Nephron progenitor cell (in vitro differentiated cells): ENCODE data around the gene ODAD4.

ENCODE experiments used
- DNase-seq: peaks from one replicate; pipeline ENCODE4 v3.0.0; 2021
- H3K27ac Mint-ChIP-seq: 2 replicates; pipeline ENCODE4 v1.8.0; 2021; ENCODE audit warnings: mild to moderate bottlenecking, moderate library complexity, mixed read lengths
- H3K27me3 Mint-ChIP-seq: 2 replicates; pipeline ENCODE4 v1.8.0; 2021; ENCODE audit warnings: mild to moderate bottlenecking, low read depth, mixed read lengths; ENCODE audit not compliant: poor library complexity
- H3K36me3 Mint-ChIP-seq: 2 replicates; pipeline ENCODE4 v1.8.0; 2021; ENCODE audit warnings: low read depth, mixed read lengths
- H3K4me1 Mint-ChIP-seq: 2 replicates; pipeline ENCODE4 v1.8.0; 2021; ENCODE audit warnings: mixed read lengths
- H3K4me3 Mint-ChIP-seq: 2 replicates; pipeline ENCODE4 v1.8.0; 2021; ENCODE audit warnings: mild to moderate bottlenecking, moderate library complexity, mixed read lengths
- H3K9me3 Mint-ChIP-seq: 2 replicates; pipeline ENCODE4 v1.8.0; 2021; ENCODE audit warnings: mild to moderate bottlenecking, moderate library complexity, mixed read lengths
- CTCF ChIP-seq: fragments of 200-600 bp; sonication (generic); IDR thresholded peaks from 2 replicates; pipeline ENCODE4 v1.5.0; 2021; ENCODE audit warnings: antibody characterized with exemption

Gene ODAD4

GRCh38 chr17:41930009-41930832 is at the start of gene ODAD4:
Gene ODAD4 (plus strand): TSS chr17:41930617. CDS start chr17:41930724, 107 bp downstream.
- Mint-ChIP-seq H3K4me1 (peaks cover 33% of the 10 kb centered on the region), H3K27me3 (peaks cover 4% of the 10 kb centered on the region), H3K9me3 (no peaks in the 10 kb centered on the region), H3K36me3 (peaks cover under 1% of the 10 kb centered on the region), H3K4me3 (peak within 1 kb of the TSS; percentile 94), H3K27ac (peak within 1 kb of the TSS; percentile 99)
- TF ChIP-seq CTCF = no peak
- DNase-seq = peak; percentile 94

- no peak overlapping the region for H3K4me3 Mint-ChIP-seq
- TF ChIP-seq CTCF = no peak
- peaks cover 7% of the 10 kb centered on the region for H3K4me1 Mint-ChIP-seq
- no peaks in the 10 kb centered on the region for H3K27me3 Mint-ChIP-seq
- H3K27ac Mint-ChIP-seq = peak overlapping the region; percentile 40
- DNase-seq = no peak
- H3K9me3 Mint-ChIP-seq = peaks cover 8% of the 10 kb centered on the region
- H3K36me3 Mint-ChIP-seq = peaks cover 72% of the 10 kb centered on the region
These were observed 47.7 kb upstream of the ODAD4 start for GRCh38 chr17:41882756-41883155.

- Mint-ChIP-seq H3K4me3 (no peak overlapping the region), H3K36me3 (peaks cover 66% of the 10 kb centered on the region), H3K27ac (no peak overlapping the region), H3K4me1 (no peaks in the 10 kb centered on the region), H3K9me3 (no peaks in the 10 kb centered on the region), H3K27me3 (no peaks in the 10 kb centered on the region)
- peak; percentile 17 for DNase-seq
- no peak for TF ChIP-seq CTCF
These were observed 44.7 kb upstream of the ODAD4 start for GRCh38 chr17:41885733-41886132.

- TF ChIP-seq CTCF = no peak
- H3K4me1 Mint-ChIP-seq = no peaks in the 10 kb centered on the region
- no peak overlapping the region for H3K4me3 Mint-ChIP-seq
- no peaks in the 10 kb centered on the region for H3K27me3 Mint-ChIP-seq
- H3K27ac Mint-ChIP-seq = peak overlapping the region; percentile 15
- no peak for DNase-seq
- H3K9me3 Mint-ChIP-seq = no peaks in the 10 kb centered on the region
- peaks cover 70% of the 10 kb centered on the region for H3K36me3 Mint-ChIP-seq
These were observed 42.0 kb upstream of the ODAD4 start for GRCh38 chr17:41888332-41888965.

- DNase-seq = no peak
- Mint-ChIP-seq H3K27ac (peak overlapping the region; percentile 72), H3K36me3 (peaks cover 66% of the 10 kb centered on the region), H3K27me3 (no peaks in the 10 kb centered on the region), H3K4me3 (no peak overlapping the region), H3K9me3 (no peaks in the 10 kb centered on the region), H3K4me1 (peaks cover 10% of the 10 kb centered on the region)
- no peak for TF ChIP-seq CTCF
These were observed 39.0 kb upstream of the ODAD4 start for GRCh38 chr17:41891135-41892020.
